Measurements from ENCODE around the gene ENTREP3.
A peak's percentile ranks its signal among the peaks of the same experiment; 100 is the strongest.

ENTREP3 gene

GRCh38 chr1:155278689-155279160 lies 23.4 kb upstream of the ENTREP3 start:
- DNase-seq, result no peak

GRCh38 chr1:155277902-155278688 lies 22.8 kb upstream of the ENTREP3 start:
- peak; percentile 65 for DNase-seq

- peak; percentile 81 for DNase-seq
These were observed 22.0 kb upstream of the ENTREP3 start, which contains the start of gene HCN3 for GRCh38 chr1:155277070-155277901. Gene HCN3 (plus strand): TSS chr1:155277463. CDS start chr1:155277591, 128 bp downstream.

GRCh38 chr1:155273343-155274245 lies 18.3 kb upstream of the ENTREP3 start, which contains the start of gene CLK2:
Gene CLK2 (minus strand): TSS chr1:155273504. CDS start chr1:155270977, 2,527 bp downstream.
- peak; percentile 91 for DNase-seq

GRCh38 chr1:155272466-155273342 lies 17.4 kb upstream of the ENTREP3 start:
- DNase-seq, result no peak

GRCh38 chr1:155269381-155269780 lies 14.1 kb upstream of the ENTREP3 start:
- DNase-seq, result no peak

- no peak for DNase-seq
These were observed 13.3 kb upstream of the ENTREP3 start for GRCh38 chr1:155268630-155269029.

- no peak for DNase-seq
These were observed 12.1 kb upstream of the ENTREP3 start for GRCh38 chr1:155267373-155267772.

- DNase-seq, result no peak
These were observed 11.3 kb upstream of the ENTREP3 start for GRCh38 chr1:155266553-155266952.

GRCh38 chr1:155263067-155263466 lies 7.8 kb upstream of the ENTREP3 start:
- DNase-seq, result no peak

- DNase-seq, result peak; percentile 86
These were observed 6.8 kb upstream of the ENTREP3 start, which contains the start of gene SCAMP3 for GRCh38 chr1:155261852-155262673. Gene SCAMP3 (minus strand): TSS chr1:155262360. CDS start chr1:155262151, 209 bp downstream.

- DNase-seq, result no peak
These were observed 6.2 kb upstream of the ENTREP3 start for GRCh38 chr1:155261493-155261851.

GRCh38 chr1:155260276-155260675 lies 5.0 kb upstream of the ENTREP3 start:
- DNase-seq, result no peak

- no peak for DNase-seq
These were observed 972 bp upstream of the ENTREP3 start for GRCh38 chr1:155256058-155256852.

- DNase-seq, result no peak
These were observed 505 bp downstream of the ENTREP3 start for GRCh38 chr1:155254714-155255242.

GRCh38 chr1:155254228-155254713 lies 1.0 kb downstream of the ENTREP3 start:
- no peak for DNase-seq

- DNase-seq, result no peak
These were observed 1.5 kb downstream of the ENTREP3 start for GRCh38 chr1:155253797-155254196.

GRCh38 chr1:155253208-155253607 lies 2.1 kb downstream of the ENTREP3 start:
- no peak for DNase-seq

GRCh38 chr1:155251566-155251965 lies 3.7 kb downstream of the ENTREP3 start:
- DNase-seq, result no peak
